ENCODE data around the gene PRR33.
"Not testable (repeated sequence)": the region's sequence is repeated elsewhere in the genome, so short reads cannot be mapped to it uniquely, and the experiment has no call there.

The PRR33 gene

GRCh38 chr11:1891831-1892115, at the start of gene PRR33:
Gene PRR33, minus strand, starts transcription at chr11:1891895. Its CDS starts 1,311 bp downstream, at chr11:1890584.
- DNase-seq (ENCODE audit: low read depth in 1 of 2, low spot score in 1 of 2) = no peak

DNA sequence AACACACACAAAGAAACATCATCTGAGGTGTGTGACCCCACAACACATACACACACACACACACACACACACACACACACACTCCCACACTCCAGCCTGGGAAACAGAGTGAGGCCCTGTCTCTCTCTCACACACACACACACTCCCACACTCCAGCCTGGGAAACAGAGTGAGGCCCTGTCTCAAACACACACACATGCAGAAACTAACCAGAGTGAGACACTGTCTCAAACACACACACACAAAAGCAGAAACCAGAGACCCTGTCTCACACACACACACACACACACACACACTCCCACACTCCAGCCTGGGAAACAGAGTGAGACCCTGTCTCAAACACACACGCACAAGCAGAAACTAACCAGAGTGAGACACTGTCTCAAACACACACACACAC, 48.1 kb upstream of the PRR33 start:
- not testable (repeated sequence) for DNase-seq (ENCODE audit: low read depth in 1 of 2, low spot score in 1 of 2)

GRCh38 chr11:1939006-1939625, 47.4 kb upstream of the PRR33 start:
- no peak for DNase-seq (ENCODE audit: low read depth in 1 of 2, low spot score in 1 of 2)

DNA sequence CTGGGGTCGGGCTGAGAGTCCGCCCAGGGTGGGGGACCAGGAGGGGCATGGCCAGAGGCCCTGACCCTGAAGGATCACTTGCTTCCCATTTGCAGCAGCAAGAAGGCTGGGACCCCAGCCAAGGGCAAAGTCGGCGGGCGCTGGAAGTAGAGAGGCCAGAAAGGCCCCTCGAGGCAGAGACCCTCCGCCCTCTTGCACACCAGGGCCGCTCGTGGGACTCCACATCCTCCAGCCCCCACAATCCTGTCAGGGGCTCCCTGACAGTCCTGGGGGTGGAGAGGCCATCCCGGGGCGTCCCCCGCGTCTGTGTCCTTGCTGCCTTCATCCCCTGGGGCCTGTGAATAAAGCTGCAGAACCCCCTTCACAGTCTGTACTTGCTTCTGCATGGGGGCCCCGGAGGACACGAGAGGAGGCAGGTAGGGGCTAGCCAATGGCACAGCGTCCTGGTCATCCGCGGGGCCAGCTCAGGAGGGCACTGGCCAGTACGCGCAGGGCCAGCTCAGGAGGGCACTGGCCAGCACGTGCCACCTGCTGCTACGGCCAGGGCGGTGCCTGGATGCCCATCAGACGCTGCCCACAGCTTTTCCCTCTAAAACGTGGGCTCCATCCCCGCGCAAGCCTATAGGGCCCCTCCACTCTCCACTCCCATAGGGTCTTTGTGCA, 46.8 kb upstream of the PRR33 start:
- DNase-seq (ENCODE audit: low read depth in 1 of 2, low spot score in 1 of 2) = no peak

GRCh38 chr11:1937616-1938342, 46.1 kb upstream of the PRR33 start:
- no peak for DNase-seq (ENCODE audit: low read depth in 1 of 2, low spot score in 1 of 2)

- no peak for DNase-seq (ENCODE audit: low read depth in 1 of 2, low spot score in 1 of 2)
These were observed 45.3 kb upstream of the PRR33 start for GRCh38 chr11:1936781-1937615.

DNA sequence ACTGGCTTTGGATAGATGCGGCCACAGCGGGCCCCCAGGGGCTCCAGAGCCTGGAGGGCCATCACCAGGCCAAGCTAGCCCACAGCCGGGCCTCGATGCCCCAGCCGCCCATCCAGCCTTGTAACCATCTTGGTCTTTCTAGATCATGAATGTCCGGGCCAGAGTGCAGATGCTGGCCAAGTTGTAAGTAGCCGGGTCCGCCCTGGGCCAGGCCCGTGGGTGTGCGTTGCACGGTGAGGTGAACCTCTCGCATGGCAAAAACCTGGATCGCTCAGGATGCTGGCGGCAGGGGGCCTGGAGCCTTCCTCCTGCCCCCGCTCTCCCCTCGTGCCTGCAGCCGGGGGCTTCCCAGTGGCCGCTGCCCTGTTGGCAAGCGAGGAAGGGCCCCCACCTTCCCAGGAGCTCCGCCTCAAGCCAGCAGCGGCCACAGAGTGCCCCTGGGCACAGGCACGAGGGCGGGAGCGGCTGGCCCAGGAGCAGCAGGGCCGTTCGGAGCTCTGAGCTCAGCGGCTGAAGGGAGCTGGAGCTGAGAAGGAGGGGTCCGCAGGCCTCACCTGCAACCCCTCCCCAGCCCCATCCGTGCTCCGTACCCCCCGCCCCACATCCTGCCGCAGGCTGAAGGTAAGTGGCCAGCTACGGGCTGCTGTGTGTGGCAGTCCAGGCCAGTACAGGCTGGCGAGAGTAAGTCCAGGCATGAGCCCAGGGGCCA, 44.5 kb upstream of the PRR33 start:
- DNase-seq (ENCODE audit: low read depth in 1 of 2, low spot score in 1 of 2) = no peak

- no peak for DNase-seq (ENCODE audit: low read depth in 1 of 2, low spot score in 1 of 2)
These were observed 43.7 kb upstream of the PRR33 start for GRCh38 chr11:1935156-1936071.

GRCh38 chr11:1934335-1935155, 42.9 kb upstream of the PRR33 start:
- no peak for DNase-seq (ENCODE audit: low read depth in 1 of 2, low spot score in 1 of 2)

- no peak for DNase-seq (ENCODE audit: low read depth in 1 of 2, low spot score in 1 of 2)
These were observed 42.0 kb upstream of the PRR33 start for GRCh38 chr11:1933416-1934334.

GRCh38 chr11:1932681-1933080, 41.0 kb upstream of the PRR33 start:
- DNase-seq (ENCODE audit: low read depth in 1 of 2, low spot score in 1 of 2) = no peak

- DNase-seq (ENCODE audit: low read depth in 1 of 2, low spot score in 1 of 2) = no peak
These were observed 40.4 kb upstream of the PRR33 start for GRCh38 chr11:1932105-1932480.

DNA sequence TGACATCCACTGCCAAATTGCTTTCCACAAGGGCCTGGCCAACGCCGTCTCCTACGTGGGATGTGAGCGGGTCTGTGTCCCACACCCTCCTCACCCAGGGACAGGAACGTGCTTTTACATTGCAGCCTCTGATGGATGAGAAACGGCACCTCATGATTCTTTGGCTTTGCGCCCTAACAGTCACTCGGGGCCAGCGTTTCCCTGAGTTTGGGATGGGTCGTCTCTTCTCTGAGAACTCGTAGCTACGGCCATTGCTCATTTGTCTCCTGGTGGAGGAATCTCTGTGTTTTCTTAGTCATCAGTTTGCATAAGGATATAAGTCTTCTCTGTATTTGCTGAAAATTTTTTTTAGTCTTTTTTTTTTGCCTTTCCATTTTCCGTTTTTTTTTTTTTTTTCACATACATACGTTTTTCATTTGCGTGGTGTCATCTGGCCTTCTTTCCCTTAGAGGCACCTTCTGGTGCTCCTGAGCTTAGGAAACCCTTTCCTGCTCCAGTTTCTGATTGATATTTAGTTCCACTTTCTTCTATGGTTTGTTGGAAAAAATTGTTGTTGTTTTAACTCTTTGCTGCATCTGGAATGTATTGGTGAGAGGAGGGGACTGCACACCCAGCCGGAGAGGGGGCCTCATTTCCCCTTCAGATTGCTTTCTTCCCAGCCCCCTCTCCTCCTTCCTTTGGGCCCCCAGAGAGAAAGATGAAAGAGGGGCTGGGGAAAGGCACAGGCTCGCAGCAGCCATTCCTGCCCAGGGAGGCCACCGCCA, 39.8 kb upstream of the PRR33 start:
- DNase-seq (ENCODE audit: low read depth in 1 of 2, low spot score in 1 of 2) = no peak

GRCh38 chr11:1930462-1930830, 38.8 kb upstream of the PRR33 start:
- DNase-seq (ENCODE audit: low read depth in 1 of 2, low spot score in 1 of 2) = no peak

DNA sequence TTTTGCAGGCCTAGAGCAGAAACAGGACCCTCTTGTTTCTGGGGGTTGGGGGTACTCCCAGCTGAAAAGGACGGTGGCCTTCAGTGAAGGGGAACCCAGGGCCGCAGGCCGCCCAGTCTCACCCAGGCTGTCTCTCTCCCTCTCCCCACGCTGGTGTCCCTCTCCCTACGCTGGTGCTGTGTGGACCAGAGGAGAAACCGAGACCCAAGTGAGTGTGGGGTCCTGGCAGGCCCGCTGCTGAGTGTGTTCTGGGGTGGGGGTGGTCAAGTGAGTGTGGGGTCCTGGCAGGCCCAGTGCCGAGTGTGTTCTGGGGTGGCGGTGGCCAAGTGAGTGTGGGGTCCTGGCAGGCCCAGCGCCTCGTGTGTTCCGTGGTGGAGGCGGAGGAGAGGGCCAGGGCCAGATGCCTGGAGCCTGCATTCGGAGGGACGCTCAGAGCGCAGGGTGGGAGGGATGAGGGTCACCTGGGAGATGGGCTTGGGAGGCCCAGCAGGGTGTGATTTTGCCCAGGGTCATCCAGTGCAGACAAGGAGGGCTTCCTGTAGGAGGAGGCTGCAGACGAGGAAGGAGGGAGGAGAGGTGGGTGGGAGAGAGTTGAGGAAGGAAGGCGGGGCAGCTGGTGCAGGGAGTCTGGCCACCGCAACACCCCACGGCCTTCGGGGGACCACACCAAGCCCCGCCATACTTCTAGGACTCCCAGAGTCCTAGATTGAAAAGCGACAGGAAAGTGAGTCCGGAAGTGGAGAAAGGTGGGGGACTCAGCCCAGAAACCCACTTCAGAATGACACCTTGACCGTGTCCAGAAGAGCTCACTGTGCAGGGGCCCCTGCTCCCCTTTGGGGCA, 38.1 kb upstream of the PRR33 start:
- DNase-seq (ENCODE audit: low read depth in 1 of 2, low spot score in 1 of 2) = no peak

DNA sequence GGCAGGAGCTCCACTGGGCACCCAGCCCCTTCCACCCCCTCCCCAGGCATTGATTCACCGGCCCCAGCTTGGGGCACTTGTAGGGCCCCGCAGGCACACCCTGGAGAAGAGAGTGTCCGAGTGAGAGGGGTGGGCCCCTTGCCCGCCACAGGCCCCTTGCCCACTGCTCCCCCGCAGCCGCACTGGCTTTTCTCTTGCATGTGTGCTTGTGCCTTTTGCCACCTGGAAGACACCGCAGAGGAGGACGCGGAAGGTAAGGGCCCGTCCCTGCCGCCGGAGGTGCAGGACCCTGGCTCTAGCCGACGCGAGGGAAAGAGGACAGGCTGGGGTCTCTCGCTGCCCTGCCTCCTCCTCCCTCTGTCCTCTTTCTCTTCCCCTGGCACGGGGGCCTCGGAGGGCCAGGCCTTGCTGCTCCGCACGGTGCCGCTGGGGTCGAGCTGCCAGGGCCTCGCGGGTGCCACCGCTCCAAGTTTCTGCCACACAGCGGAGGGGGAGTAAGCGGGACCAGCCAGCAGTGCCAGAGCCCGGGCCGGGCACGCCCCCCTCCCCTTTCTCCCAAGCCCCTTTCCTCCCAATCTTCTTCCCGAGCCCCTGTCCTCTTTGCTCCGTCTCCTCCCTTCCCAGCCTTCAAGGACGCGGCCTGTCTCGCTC, 37.3 kb upstream of the PRR33 start:
- DNase-seq (ENCODE audit: low read depth in 1 of 2, low spot score in 1 of 2) = no peak
